Measurements from ENCODE around the gene CIITA.

DNA sequence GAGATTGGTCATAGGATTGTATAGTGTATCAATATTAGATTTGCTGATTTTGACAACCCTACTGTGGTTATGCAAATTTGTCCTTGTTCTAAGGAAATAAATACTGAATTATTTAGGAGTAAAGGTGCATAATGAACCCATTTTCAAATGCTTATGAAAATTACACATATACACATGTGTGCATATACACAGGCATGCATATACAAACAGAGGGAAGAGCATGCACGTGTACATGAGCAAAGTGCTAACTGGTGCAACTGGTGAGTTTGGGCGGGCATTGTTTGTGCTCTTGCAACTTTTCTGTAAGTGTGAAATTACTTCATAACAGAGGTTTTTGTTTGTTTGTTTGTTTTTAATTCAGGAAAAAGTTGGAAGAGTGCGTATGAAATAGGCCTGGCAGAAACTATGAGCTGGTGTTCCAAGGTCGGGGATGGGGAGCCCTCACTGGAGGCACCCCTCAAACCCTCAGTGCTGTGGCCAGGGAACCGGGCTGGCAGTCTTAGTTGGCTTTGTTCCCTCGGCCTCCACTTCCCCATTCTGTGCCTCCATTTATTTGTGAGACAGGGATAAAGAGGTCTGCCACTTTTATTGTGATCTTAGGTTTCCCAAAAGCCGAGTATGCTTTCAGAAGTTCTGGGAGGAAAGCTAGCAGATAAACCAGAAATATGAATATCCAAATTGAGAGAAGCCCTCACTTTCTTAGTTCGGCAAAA, 59.4 kb downstream of the CIITA start:
- TF ChIP-seq, protein P1, sequence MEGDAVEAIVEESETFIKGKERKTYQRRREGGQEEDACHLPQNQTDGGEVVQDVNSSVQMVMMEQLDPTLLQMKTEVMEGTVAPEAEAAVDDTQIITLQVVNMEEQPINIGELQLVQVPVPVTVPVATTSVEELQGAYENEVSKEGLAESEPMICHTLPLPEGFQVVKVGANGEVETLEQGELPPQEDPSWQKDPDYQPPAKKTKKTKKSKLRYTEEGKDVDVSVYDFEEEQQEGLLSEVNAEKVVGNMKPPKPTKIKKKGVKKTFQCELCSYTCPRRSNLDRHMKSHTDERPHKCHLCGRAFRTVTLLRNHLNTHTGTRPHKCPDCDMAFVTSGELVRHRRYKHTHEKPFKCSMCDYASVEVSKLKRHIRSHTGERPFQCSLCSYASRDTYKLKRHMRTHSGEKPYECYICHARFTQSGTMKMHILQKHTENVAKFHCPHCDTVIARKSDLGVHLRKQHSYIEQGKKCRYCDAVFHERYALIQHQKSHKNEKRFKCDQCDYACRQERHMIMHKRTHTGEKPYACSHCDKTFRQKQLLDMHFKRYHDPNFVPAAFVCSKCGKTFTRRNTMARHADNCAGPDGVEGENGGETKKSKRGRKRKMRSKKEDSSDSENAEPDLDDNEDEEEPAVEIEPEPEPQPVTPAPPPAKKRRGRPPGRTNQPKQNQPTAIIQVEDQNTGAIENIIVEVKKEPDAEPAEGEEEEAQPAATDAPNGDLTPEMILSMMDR (IDR thresholded peaks at IDR 0.05; ENCODE audit: insufficient read depth, low read length): no peak
- no peak for TF ChIP-seq GABPA (IDR thresholded peaks at IDR 0.05; ENCODE audit: low read depth)
- no peak for TF ChIP-seq POLR2AphosphoS5 (IDR thresholded peaks at IDR 0.05; ENCODE audit: low read depth)
- TF ChIP-seq, protein P2, sequence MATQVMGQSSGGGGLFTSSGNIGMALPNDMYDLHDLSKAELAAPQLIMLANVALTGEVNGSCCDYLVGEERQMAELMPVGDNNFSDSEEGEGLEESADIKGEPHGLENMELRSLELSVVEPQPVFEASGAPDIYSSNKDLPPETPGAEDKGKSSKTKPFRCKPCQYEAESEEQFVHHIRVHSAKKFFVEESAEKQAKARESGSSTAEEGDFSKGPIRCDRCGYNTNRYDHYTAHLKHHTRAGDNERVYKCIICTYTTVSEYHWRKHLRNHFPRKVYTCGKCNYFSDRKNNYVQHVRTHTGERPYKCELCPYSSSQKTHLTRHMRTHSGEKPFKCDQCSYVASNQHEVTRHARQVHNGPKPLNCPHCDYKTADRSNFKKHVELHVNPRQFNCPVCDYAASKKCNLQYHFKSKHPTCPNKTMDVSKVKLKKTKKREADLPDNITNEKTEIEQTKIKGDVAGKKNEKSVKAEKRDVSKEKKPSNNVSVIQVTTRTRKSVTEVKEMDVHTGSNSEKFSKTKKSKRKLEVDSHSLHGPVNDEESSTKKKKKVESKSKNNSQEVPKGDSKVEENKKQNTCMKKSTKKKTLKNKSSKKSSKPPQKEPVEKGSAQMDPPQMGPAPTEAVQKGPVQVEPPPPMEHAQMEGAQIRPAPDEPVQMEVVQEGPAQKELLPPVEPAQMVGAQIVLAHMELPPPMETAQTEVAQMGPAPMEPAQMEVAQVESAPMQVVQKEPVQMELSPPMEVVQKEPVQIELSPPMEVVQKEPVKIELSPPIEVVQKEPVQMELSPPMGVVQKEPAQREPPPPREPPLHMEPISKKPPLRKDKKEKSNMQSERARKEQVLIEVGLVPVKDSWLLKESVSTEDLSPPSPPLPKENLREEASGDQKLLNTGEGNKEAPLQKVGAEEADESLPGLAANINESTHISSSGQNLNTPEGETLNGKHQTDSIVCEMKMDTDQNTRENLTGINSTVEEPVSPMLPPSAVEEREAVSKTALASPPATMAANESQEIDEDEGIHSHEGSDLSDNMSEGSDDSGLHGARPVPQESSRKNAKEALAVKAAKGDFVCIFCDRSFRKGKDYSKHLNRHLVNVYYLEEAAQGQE (IDR thresholded peaks at IDR 0.05; ENCODE audit: insufficient replicate concordance, low read depth): no peak
- peak; percentile 93 for TF ChIP-seq SPI1 (IDR thresholded peaks at IDR 0.05; ENCODE audit: borderline replicate concordance, low read depth)
